DOHH2 (cell line): ENCODE data around the gene C22orf23.

ENCODE experiments used
- CTCF ChIP-seq: fragments of 200-600 bp; sonication (generic); IDR thresholded peaks from one replicate; pipeline ENCODE4 v1.5.1; 2014; ENCODE audit warnings: antibody characterized with exemption, mild to moderate bottlenecking, low read depth, low read length; ENCODE audit not compliant: poor library complexity, severe bottlenecking
- EZH2phosphoT487 ChIP-seq: fragments of 200-600 bp; sonication (generic); IDR thresholded peaks from 2 replicates; pipeline ENCODE4 v1.6.1; 2017; ENCODE audit warnings: borderline replicate concordance, mild to moderate bottlenecking, antibody characterized with exemption, low read length, moderate library complexity, mixed read lengths

- TF ChIP-seq CTCF = no peak
- no peak for TF ChIP-seq EZH2phosphoT487
These were observed 21.5 kb downstream of the C22orf23 start for GRCh38 chr22:37931893-37932389.
